Activated CD4-positive, alpha-beta T cell treated with anti-CD3 and anti-CD28 coated beads, Interleukin-2, amount 10 ng/mL, durations not matched to agents 24 days and 14 days (primary cell): ENCODE results near the gene RMND5B. TPM values are rescaled to one million over a fixed set of nuclear protein-coding genes. Genes with fewer than 3 reads are reported as not detected.
"Not testable (repeated sequence)": the region's sequence is repeated elsewhere in the genome, so short reads cannot be mapped to it uniquely, and the experiment has no call there.

ENCODE experiments used
- DNase-seq: peaks from one replicate; pipeline ENCODE4 v3.0.0; 2022
- H3K27ac Mint-ChIP-seq: one replicate; pipeline ENCODE4 v1.8.0; 2022; ENCODE audit warnings: mild to moderate bottlenecking, mixed read lengths
- H3K27me3 Mint-ChIP-seq: one replicate; pipeline ENCODE4 v1.8.0; 2022; ENCODE audit warnings: mixed read lengths
- H3K36me3 Mint-ChIP-seq: one replicate; pipeline ENCODE4 v1.8.0; 2022; ENCODE audit warnings: low read depth, mild to moderate bottlenecking, mixed read lengths
- H3K4me1 Mint-ChIP-seq: one replicate; pipeline ENCODE4 v1.8.0; 2021; ENCODE audit warnings: mixed read lengths
- H3K4me3 Mint-ChIP-seq: one replicate; pipeline ENCODE4 v1.8.0; 2022; ENCODE audit warnings: mild to moderate bottlenecking, moderate library complexity, mixed read lengths
- H3K9me3 Mint-ChIP-seq: one replicate; pipeline ENCODE4 v1.8.0; 2021; ENCODE audit warnings: mixed read lengths
- intact Hi-C: fragments of 100-400 bp; cut with micrococcal nuclease; formaldehyde crosslinking; loops from one replicate; pipeline ENCODE4 v1.15.1; 2023
- total RNA-seq: library from RNA; stranded (reverse); gene quantifications from 2 replicates; pipeline ENCODE4 v1.2.3, GENCODE V29; 2022

RMND5B gene, protein sequence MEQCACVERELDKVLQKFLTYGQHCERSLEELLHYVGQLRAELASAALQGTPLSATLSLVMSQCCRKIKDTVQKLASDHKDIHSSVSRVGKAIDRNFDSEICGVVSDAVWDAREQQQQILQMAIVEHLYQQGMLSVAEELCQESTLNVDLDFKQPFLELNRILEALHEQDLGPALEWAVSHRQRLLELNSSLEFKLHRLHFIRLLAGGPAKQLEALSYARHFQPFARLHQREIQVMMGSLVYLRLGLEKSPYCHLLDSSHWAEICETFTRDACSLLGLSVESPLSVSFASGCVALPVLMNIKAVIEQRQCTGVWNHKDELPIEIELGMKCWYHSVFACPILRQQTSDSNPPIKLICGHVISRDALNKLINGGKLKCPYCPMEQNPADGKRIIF
- 29.3 and 29.5 TPM in 2 replicates for total RNA-seq

DNA sequence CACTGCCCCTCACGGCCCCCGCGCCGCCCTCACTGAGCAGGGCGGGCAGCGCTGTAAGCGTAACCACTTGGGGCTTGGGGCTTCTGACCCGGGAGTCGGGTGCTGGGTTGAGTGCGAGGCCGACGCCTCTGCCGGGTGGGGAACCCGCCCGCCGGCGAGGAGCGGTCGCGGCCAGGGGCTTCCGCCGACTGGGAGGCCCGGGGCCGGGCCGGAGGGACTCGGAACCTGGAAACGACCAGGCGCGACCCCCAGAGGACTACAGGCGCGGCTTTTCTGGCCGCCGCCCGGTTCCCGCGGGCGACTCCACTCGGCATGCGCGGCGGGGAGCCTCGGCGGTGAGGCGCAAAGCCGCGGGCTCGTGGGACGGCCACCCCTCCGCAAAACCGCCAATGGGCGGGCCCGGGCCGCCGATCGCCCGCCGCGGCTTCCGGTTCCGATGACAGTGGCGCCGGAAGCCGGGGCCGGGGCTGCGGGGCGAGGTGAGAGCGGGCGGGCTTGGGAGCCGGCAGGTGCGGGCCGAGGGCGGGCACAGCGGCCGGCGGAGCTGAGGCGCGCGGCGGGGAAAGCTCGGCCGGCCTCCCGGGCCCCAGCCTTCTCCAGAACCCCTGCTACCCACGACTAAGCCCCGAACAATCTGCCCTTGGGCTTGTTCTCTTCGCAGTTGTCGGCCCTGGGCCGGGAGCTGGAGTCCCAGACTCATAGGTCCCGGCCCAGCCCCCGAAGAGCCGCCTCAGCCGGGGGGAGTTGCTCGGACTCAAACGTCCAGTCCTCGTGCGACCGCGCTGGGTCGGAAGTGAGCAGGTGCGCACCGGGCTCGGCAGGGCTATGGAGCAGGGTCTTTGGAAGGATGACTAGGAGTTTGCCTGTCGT, at the start of gene RMND5B:
RMND5B (plus strand) TSS at position 439 of the 870 bp plus-strand sequence. CDS start 7,106 bp downstream, outside the sequence.
- intact Hi-C loops = loop anchor here (1.0 to 2.0 kb wide), 4 partner anchors 10 to 73 kb away; partner anchors contain the start of genes HNRNPAB and NHP2
- peaks cover 20% of the 10 kb centered on the region for H3K36me3 Mint-ChIP-seq
- no peaks in the 10 kb centered on the region for H3K9me3 Mint-ChIP-seq
- H3K4me3 Mint-ChIP-seq = peak within 1 kb of the TSS; percentile 82
- H3K27me3 Mint-ChIP-seq = no peaks in the 10 kb centered on the region
- peaks cover 14% of the 10 kb centered on the region for H3K4me1 Mint-ChIP-seq
- H3K27ac Mint-ChIP-seq = peak within 1 kb of the TSS; percentile 83
- peak; percentile 95 for DNase-seq

DNA sequence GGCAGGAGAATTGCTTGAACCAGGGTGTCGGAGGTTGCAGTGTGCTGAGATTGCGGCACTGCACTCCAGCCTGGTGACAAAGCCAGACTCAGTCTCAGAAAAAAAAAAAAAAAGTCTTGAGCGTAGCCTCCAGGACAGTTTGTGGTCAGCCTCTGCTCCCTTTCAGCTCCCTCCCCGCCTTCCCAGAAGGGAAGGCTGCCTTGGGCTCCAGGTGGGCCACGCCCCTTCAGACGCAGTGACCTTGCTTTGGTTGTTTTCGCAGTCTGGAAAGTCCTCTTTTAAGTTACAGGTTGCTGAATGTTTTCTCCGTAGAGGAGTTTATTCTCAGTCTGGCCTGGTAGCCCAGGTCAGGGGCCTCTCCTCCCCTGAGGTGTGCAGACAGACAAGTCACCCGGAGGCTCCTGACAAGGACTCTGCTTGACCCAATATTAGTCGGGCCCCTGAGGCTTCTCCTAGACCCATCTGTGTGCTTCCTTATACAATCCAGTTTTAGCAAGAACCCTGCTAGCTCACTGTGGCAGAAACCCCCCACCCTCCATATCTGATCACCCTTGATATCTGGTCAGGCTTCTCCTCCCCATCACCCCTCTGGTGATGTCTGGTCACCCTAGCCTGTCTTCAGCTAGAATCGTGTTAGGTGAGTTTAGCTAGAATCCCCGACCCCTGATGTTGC, 49.1 kb upstream of the RMND5B start:
- intact Hi-C loops = no loop called here
- H3K4me3 Mint-ChIP-seq = no peak overlapping the region

DNA sequence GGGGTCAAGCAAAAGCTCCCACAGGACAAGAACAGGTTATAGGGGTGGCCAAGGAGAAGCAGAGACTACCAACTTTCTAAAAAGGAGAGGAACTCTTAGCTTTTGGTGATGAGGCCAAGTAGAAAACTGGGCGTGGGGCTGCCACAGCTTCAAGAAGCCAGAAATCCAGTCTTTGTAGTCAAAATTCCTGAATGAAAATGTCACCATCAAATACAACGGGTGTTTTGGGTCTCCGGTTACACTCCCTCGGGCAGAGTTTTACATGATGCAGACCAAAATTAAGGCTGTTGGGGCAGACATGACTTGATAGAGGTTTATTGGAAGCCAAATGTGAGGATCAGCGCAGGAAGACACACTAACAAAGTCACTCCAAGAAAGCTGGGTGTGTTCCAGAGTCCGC, 46.9 kb upstream of the RMND5B start:
- H3K9me3 Mint-ChIP-seq = no peaks in the 10 kb centered on the region
- no peak for DNase-seq
- no peak overlapping the region for H3K27ac Mint-ChIP-seq
- peaks cover 15% of the 10 kb centered on the region for H3K27me3 Mint-ChIP-seq
- no peak overlapping the region for H3K4me3 Mint-ChIP-seq
- intact Hi-C loops = no loop called here
- peaks cover 2% of the 10 kb centered on the region for H3K4me1 Mint-ChIP-seq
- H3K36me3 Mint-ChIP-seq = no peaks in the 10 kb centered on the region

More for the DNA sequence above, 49.1 kb upstream of the RMND5B start:
- Mint-ChIP-seq H3K4me1 (peaks cover 2% of the 10 kb centered on the region), H3K9me3 (no peaks in the 10 kb centered on the region), H3K36me3 (no peaks in the 10 kb centered on the region), H3K27ac (no peak overlapping the region), H3K27me3 (peaks cover 10% of the 10 kb centered on the region)
- DNase-seq = no peak

DNA sequence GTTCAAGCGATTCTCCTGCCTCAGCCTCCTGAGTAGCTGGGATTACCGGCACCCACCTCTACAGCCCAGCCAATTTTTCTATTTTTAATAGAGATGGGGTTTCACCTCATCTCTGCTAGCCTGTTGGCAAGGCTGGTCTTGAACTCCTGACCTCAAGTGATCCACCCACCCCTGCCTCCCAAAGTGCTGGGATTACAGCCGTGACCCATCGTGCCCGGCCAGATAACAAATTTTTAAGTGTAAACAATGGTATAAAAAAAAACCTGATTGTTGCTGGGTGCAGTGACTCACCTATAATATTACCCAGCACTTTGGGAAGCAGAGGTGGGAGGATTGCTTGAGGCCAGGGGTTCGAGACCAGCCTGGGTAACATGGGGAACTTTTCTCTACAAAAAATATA, 45.5 kb upstream of the RMND5B start:
- H3K36me3 Mint-ChIP-seq = no peaks in the 10 kb centered on the region
- no peak overlapping the region for H3K4me3 Mint-ChIP-seq
- peaks cover 2% of the 10 kb centered on the region for H3K4me1 Mint-ChIP-seq
- H3K9me3 Mint-ChIP-seq = no peaks in the 10 kb centered on the region
- no peak overlapping the region for H3K27ac Mint-ChIP-seq
- DNase-seq = no peak
- H3K27me3 Mint-ChIP-seq = peaks cover 18% of the 10 kb centered on the region
- intact Hi-C loops = no loop called here

DNA sequence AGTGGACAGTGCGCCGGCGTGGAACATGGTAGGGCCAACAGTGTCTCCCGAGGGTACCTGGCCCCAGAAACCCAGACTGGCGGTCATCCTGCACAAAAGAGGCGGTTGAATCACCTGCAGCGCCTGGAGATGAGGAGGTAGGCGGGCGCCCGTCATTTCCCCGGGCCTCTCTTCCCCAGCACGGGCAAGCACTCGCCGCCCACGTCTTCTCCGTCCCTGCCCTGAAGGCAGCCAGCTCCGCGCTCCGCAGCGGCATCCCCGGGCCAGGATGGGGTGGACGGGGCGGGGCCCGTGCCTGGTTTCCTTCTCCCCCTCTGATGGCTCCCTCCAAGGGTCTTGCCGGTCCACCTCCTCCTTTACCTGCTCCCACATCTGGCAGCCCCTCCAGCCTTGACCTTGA, 44.5 kb upstream of the RMND5B start:
- peaks cover 15% of the 10 kb centered on the region for H3K27me3 Mint-ChIP-seq
- H3K27ac Mint-ChIP-seq = no peak overlapping the region
- no peak overlapping the region for H3K4me3 Mint-ChIP-seq
- H3K9me3 Mint-ChIP-seq = peaks cover 1% of the 10 kb centered on the region
- intact Hi-C loops = no loop called here
- H3K4me1 Mint-ChIP-seq = peaks cover 4% of the 10 kb centered on the region
- DNase-seq = no peak
- no peaks in the 10 kb centered on the region for H3K36me3 Mint-ChIP-seq

DNA sequence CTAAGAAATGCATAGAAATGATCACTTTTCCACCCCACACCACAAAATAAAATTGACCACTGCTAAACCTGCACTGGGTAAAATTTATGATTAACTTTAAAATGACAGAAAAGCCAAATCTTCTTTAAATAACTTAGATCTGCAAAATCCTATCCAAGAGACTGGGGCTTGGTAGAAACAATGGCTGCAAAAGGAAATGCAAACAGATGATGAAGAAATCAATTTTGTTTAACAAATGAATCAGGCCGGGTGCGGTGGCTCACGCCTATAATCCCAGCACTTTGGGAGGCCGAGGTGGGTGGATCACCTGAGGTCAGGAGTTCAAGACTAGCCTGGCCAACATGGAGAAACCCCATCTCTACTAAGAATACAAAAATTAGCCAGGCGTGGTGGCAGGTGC, 43.6 kb upstream of the RMND5B start:
- DNase-seq, intact Hi-C loops, H3K4me1 Mint-ChIP-seq, H3K9me3 Mint-ChIP-seq, H3K4me3 Mint-ChIP-seq, H3K36me3 Mint-ChIP-seq, H3K27ac Mint-ChIP-seq: not testable (repeated sequence)
- H3K27me3 Mint-ChIP-seq = peaks cover 15% of the 10 kb centered on the region

DNA sequence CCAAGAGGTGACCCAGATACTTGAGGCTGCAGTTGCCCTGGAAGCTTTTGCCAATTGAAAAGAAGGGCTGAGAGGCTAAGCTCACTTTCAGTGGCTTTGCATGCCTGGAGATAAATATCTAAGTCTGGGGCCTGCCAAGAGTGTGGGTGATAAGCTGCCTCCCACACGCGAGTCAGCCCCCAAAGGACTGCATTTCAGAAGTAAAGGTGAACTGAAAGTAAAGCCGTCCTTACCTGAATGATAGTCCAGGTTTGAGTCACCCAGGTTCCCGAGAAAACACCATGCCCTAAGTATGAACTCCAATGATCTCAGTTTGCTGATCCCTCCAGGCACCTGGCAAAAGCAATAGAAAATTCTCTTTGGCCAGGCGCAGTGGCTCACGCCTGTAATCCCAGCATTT, 40.0 kb upstream of the RMND5B start:
- no peak overlapping the region for H3K27ac Mint-ChIP-seq
- no peaks in the 10 kb centered on the region for H3K36me3 Mint-ChIP-seq
- peaks cover 3% of the 10 kb centered on the region for H3K9me3 Mint-ChIP-seq
- H3K4me1 Mint-ChIP-seq = peaks cover 12% of the 10 kb centered on the region
- intact Hi-C loops = no loop called here
- no peak overlapping the region for H3K4me3 Mint-ChIP-seq
- no peak for DNase-seq
- peaks cover 9% of the 10 kb centered on the region for H3K27me3 Mint-ChIP-seq

DNA sequence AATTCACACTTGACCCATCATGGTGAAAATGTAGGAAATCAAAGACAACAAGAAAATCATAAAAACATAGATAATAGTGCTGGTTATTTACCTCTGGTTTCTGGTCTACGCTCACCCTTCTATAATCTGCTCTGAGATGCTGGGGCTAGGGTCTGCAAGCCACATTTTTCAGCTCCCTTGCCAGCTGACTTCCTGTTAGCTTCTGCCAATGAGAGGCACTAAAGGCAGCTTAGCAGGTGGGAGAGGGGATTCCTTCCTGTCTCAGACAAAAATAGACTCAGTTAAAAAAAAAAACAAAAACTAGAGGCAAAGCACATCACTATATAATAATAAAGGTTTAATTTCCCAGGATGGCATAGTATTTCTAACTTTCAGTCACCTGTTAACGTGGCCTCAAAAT, 37.7 kb upstream of the RMND5B start:
- Mint-ChIP-seq H3K9me3 (peaks cover 9% of the 10 kb centered on the region), H3K27ac (no peak overlapping the region), H3K4me3 (no peak overlapping the region), H3K27me3 (peaks cover 5% of the 10 kb centered on the region), H3K36me3 (no peaks in the 10 kb centered on the region), H3K4me1 (peaks cover 12% of the 10 kb centered on the region)
- intact Hi-C loops = no loop called here
- no peak for DNase-seq

DNA sequence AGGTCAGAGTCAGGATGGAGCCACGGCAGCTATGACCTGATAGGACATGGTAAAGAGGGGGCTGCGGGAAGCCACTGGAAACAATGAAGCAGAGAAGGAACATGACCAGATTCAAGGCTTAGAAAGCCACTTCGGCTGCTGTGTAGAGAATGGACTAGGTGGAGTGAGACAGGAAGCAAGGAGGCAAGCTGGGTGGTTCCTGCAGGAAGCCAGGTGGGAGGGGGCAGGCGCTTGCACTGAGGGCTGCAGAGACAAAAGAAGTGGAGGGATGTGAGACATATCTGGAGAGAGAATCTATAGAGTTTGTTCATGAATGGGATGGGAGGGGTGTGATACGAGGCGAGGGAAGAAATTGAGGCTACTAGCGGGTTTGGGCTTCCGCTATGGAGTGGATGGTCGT, 36.5 kb upstream of the RMND5B start:
- peaks cover 12% of the 10 kb centered on the region for H3K4me1 Mint-ChIP-seq
- peaks cover 9% of the 10 kb centered on the region for H3K9me3 Mint-ChIP-seq
- H3K27ac Mint-ChIP-seq = no peak overlapping the region
- no peaks in the 10 kb centered on the region for H3K36me3 Mint-ChIP-seq
- intact Hi-C loops = no loop called here
- H3K27me3 Mint-ChIP-seq = peaks cover under 1% of the 10 kb centered on the region
- DNase-seq = no peak
- H3K4me3 Mint-ChIP-seq = no peak overlapping the region

DNA sequence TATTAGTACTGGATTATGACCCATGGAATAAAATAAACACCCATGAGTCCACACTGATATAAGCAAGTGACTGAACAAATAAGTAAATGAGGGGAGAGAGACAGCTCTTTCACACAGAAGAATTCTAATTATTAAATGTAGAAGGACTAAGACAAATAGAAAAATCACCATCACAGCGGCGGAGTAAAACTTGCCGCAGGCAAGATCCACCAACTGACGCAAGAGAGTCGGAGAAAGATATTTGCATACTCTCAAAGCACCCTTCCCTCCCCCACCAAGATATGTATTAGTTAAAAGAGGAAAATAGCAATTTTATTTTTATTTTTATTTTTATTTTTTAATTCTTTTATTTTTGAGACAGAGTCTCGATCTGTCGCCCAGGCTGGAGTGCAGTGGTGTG, 32.1 kb upstream of the RMND5B start:
- no peak overlapping the region for H3K4me3 Mint-ChIP-seq
- H3K27me3 Mint-ChIP-seq = no peaks in the 10 kb centered on the region
- H3K27ac Mint-ChIP-seq = no peak overlapping the region
- no peak for DNase-seq
- intact Hi-C loops = no loop called here
- no peaks in the 10 kb centered on the region for H3K36me3 Mint-ChIP-seq
- peaks cover 6% of the 10 kb centered on the region for H3K9me3 Mint-ChIP-seq
- H3K4me1 Mint-ChIP-seq = peaks cover 7% of the 10 kb centered on the region

DNA sequence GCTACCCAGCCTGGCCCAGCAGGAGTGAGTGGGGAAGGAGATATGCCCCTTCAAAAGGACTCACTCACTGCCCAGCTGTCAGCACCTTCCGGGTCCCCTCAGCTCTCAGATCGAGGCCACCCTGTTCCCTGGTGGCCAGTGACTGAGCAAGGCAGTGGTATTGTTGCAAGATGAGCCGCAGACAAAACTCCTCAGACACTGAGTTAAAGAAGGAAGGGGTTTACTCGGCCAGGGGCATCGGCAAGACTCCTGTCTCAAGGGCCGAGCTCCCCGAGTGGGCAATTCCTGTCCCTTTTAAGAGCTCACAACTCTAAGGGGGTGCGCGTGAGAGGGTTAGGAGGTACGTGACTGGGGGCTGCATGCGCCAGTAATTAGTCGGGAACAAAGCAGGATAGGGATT, 27.2 kb upstream of the RMND5B start:
- no peak for DNase-seq
- Mint-ChIP-seq H3K4me3 (no peak overlapping the region), H3K27me3 (no peaks in the 10 kb centered on the region), H3K9me3 (no peaks in the 10 kb centered on the region), H3K4me1 (peaks cover 2% of the 10 kb centered on the region), H3K36me3 (no peaks in the 10 kb centered on the region), H3K27ac (no peak overlapping the region)
- intact Hi-C loops = no loop called here

DNA sequence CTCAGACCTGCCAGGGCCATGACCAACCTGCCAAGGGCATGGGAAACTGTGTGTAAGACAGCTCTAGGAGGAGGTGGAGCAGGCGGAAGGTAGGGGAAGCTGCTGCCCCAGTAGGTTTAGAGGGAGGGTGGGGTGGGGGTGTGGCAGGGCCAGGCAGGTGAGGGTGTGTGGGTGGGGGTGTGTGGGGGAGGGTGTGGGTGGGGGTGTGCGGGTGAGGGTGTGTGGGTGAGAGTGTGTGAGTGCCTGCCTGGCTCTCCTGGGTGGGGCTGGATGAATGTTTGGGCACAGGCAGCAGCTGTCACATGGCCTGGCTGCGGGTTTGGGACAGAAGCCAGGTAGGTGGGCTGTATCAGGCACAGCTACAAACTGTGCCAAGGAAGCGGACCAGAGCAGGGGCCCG, 26.3 kb upstream of the RMND5B start:
- H3K9me3 Mint-ChIP-seq = no peaks in the 10 kb centered on the region
- H3K27me3 Mint-ChIP-seq = peaks cover 2% of the 10 kb centered on the region
- no peak overlapping the region for H3K27ac Mint-ChIP-seq
- no peak for DNase-seq
- intact Hi-C loops = no loop called here
- no peaks in the 10 kb centered on the region for H3K36me3 Mint-ChIP-seq
- H3K4me1 Mint-ChIP-seq = peaks cover 5% of the 10 kb centered on the region
- H3K4me3 Mint-ChIP-seq = no peak overlapping the region

DNA sequence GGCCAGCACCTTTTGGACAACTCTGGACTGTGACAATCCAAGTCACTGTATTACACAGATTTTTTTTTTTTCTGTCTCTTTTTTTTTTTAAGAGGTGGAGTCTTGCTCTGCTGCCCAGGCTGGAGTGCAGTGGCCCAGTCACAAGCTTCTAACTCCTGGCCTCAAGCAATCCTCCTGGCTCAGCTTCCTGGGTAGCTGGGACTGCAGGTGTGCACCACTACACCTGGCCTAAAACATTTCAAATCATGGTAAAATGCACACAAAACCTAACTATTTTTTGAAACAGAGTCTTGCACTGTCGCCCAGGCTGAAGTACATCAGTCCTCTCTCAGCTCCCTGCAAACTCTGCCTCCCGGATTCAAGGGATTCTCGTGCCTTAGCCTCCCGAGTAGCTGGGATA, 24.7 kb upstream of the RMND5B start:
- H3K4me3 Mint-ChIP-seq = no peak overlapping the region
- H3K36me3 Mint-ChIP-seq = no peaks in the 10 kb centered on the region
- no peaks in the 10 kb centered on the region for H3K9me3 Mint-ChIP-seq
- peaks cover 5% of the 10 kb centered on the region for H3K4me1 Mint-ChIP-seq
- H3K27me3 Mint-ChIP-seq = peaks cover 4% of the 10 kb centered on the region
- no peak for DNase-seq
- H3K27ac Mint-ChIP-seq = no peak overlapping the region
- intact Hi-C loops = no loop called here
